Breast epithelium (tissue), 3 donors: ENCODE data around the gene AKIRIN2.

Experiments used
- POLR2A ChIP-seq: fragments of 450-650 bp; IDR thresholded peaks from one replicate; pipeline ENCODE4 v1.6.1; 2016; ENCODE audit warnings: antibody characterized with exemption, mild to moderate bottlenecking, moderate library complexity
- POLR2AphosphoS5 ChIP-seq, 3 donors: sonication (generic); formaldehyde crosslinking; IDR thresholded peaks; one replicate each; pipeline ENCODE4 v1.6.1; 2017; ENCODE audit warnings: antibody characterized with exemption in 3 of 3
- TF ChIP-seq, protein P1 (sequence below), 3 donors: fragments of 450-650 bp; IDR thresholded peaks; one replicate each; pipeline ENCODE4 v1.5.1; 2016 to 2017; ENCODE audit warnings: antibody characterized with exemption in 3 of 3, mild to moderate bottlenecking in 3 of 3, moderate library complexity in 3 of 3

DNA sequence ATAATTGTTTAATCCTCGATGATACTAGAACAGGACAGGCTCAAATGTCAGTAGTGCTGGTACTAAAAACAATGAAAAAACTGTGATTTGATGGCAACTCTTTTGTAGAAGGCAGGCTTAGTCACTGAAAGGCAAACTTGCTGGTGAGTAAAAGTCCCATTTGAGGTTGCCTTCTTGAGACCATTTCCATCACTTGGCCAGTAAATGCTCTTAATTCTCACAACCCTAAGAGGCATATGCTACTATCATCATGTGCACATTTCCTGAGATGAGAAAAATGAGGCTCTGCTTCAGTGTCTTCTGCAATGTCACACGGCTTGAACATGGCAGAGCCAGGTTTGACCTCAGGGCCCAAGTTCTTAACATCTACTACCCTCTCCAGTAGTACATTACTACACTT lies 9.9 kb downstream of the AKIRIN2 start:
- TF ChIP-seq, protein P1, sequence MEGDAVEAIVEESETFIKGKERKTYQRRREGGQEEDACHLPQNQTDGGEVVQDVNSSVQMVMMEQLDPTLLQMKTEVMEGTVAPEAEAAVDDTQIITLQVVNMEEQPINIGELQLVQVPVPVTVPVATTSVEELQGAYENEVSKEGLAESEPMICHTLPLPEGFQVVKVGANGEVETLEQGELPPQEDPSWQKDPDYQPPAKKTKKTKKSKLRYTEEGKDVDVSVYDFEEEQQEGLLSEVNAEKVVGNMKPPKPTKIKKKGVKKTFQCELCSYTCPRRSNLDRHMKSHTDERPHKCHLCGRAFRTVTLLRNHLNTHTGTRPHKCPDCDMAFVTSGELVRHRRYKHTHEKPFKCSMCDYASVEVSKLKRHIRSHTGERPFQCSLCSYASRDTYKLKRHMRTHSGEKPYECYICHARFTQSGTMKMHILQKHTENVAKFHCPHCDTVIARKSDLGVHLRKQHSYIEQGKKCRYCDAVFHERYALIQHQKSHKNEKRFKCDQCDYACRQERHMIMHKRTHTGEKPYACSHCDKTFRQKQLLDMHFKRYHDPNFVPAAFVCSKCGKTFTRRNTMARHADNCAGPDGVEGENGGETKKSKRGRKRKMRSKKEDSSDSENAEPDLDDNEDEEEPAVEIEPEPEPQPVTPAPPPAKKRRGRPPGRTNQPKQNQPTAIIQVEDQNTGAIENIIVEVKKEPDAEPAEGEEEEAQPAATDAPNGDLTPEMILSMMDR (IDR thresholded peaks at IDR 0.05), result no peak
- TF ChIP-seq POLR2A (no peak), POLR2AphosphoS5 (IDR thresholded peaks at IDR 0.05) (no peak)
